ENCODE data around the gene TNFRSF17. TPM values are rescaled to one million over a fixed set of nuclear protein-coding genes. Genes with fewer than 3 reads are reported as not detected.

The TNFRSF17 gene
- total RNA-seq, 4 donors from 2014 or later, result not detected

DNA sequence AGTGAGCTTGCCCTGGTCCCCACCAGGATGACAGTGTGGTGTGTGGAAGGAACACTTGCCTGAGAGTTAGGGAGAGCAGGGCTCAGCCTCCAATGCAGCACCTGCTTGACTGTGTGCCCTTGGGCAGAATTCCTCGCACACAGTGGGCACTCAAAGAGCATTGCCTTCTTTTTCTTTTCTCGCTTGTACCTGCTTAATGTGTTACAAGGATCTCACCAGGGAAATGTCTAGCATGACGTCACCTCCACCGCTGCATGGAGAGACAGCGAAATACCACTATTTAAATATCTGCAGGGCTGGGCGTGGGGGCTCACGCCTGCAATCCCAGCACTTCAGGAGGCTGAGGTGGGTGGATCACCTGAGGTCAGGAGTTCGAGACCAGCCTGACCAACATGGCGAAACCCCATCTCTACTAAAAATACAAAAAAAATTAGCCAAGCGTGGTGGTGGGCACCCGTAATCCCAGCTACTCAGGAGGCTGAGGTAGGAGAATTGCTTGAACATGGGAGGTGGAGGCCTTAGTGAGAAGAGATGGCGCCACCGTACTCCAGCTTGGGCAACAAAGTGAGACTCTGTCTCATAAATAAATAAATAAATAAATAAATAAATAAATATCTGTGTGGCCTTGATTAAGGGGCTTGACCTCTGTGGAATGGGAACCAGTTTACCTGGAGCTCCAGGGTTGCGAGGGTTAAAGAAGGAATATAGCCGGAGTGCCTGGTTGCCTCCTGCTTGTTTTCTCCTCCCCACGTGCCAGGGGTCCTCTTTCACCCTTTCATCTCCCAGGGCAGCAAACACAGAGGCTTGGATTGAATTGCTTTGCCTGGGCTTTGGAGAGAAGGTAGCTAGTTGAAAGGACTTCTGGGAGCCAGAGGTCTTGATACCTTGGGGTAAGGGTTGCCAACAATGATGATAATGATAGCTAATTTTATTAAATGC, 27.8 kb downstream of the TNFRSF17 start:
- Histone ChIP-seq H3K27ac (no peak overlapping the region), H3K4me1 (peaks cover 14 to 18% of the 10 kb centered on the region in 2 donors), H3K9me3 (no peaks in the 10 kb centered on the region), H3K36me3 (no peaks in the 10 kb centered on the region), H3K27me3 (no peaks in the 10 kb centered on the region), H3K4me3 (no peak overlapping the region)
- intact Hi-C loops (cut with DNase I; ENCODE audit: low total_unique reads) (no loop called here), in situ Hi-C loops (cut with MboI; ENCODE audit: low sequenced_read_pairs in 4 of 4) (no loop called here)
- DNase-seq (no peak), ATAC-seq (no peak)
- TF ChIP-seq POLR2A (IDR thresholded peaks at IDR 0.05), result no peak
- TF ChIP-seq, protein P1, sequence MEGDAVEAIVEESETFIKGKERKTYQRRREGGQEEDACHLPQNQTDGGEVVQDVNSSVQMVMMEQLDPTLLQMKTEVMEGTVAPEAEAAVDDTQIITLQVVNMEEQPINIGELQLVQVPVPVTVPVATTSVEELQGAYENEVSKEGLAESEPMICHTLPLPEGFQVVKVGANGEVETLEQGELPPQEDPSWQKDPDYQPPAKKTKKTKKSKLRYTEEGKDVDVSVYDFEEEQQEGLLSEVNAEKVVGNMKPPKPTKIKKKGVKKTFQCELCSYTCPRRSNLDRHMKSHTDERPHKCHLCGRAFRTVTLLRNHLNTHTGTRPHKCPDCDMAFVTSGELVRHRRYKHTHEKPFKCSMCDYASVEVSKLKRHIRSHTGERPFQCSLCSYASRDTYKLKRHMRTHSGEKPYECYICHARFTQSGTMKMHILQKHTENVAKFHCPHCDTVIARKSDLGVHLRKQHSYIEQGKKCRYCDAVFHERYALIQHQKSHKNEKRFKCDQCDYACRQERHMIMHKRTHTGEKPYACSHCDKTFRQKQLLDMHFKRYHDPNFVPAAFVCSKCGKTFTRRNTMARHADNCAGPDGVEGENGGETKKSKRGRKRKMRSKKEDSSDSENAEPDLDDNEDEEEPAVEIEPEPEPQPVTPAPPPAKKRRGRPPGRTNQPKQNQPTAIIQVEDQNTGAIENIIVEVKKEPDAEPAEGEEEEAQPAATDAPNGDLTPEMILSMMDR (IDR thresholded peaks at IDR 0.05 in 4 of 5, conservative IDR thresholded peaks at IDR 0.05 in 1 of 5), result no peak

DNA sequence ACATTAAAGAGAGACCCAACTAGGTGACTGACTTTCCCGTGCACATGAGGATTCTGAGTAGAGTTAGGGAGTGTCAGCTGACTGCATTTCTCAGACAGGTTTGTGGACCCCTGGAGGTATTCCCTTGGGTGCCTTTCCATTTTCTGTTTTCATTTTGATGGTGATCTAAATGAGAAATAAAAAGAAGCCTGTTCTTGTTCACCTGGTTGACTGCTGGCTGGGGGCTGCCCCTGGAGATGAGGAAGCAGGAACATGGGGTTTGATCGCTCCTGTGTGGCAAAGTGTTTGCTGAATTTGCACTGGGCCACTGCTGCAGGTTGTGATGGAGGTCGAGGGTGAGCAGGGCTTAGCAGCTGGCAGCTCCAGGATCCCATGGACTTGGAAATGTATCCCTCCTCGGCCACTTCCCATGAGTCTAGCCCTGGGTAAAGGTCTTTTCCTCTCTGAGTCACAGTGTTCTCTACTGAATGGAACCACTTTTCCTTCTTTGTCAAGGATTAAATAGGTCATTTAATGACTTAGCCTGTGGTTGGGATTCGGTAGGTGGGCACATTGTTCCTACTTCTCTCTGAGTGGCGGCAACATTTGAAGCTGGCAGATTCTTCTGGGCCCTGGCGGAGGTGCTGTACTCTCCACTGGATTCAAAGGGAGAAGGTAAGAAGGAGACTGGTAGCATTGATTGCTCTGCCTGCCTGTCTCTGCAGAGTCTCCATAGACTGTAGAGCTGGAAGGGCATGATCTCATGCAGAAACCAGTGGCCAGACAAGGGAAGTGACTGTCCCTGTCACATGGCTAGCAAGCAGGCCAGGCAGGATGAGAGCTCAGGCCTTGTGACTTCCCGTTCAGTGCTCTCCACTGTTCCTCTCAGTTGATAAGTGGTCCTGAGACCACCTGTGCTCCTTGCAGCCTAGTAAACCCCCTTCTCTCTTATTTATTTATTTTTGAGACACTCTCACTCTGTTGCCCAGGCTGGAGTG, 29.4 kb downstream of the TNFRSF17 start:
- peak in 1 of 2 donors; percentile 10 for TF ChIP-seq POLR2A (IDR thresholded peaks at IDR 0.05)
- TF ChIP-seq, protein P1 (IDR thresholded peaks at IDR 0.05 in 4 of 5, conservative IDR thresholded peaks at IDR 0.05 in 1 of 5), result no peak
- DNase-seq, result peak; percentile 19 to 31

DNA sequence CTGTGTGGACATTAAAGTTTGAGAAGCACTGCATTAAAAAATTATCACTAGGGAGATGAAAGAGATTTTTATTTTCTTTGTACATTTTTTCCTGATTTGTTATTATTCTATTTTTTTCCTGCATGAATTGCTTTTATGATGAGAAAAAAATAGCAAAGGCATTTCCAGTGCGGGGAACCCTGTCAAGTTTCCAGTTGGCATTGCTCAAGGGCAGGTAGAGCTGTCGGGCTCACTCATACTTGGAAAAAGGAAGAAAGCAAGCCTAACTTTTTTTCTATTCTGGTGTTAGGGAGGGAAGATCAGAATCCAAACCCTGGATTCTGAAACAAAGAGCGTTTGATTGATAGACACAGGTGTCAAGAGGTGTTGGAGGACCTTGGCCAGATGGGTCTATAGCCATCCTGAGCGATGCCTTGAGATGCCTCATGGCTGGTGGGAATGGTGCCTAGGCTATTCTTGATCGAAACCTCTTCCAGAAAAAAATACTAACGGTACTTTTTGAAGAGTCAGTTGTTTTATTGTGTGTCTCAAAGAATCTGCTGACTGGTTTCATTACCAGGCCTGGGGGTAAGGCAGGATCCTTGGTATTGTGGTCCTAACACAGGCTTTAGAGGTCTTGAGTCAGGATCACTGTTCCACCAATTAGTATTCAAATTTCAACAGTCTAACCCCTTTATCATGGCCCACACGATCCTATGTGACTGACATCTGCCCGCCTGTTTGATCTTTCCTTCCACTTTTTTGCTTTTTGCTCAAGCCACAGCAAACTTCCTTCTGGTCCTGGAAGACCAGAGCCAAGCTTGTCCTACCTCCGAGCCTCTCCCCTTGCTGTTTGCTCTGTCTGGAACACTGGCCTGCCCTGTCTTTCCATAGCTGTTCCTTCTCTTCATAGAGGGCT, 31.7 kb downstream of the TNFRSF17 start:
- Histone ChIP-seq H3K4me3 (no peak overlapping the region), H3K27ac (no peak overlapping the region), H3K27me3 (no peaks in the 10 kb centered on the region), H3K4me1 (peaks cover 14 to 21% of the 10 kb centered on the region in 2 donors), H3K9me3 (no peaks in the 10 kb centered on the region), H3K36me3 (no peaks in the 10 kb centered on the region)
- DNase-seq (no peak), ATAC-seq (no peak)
- in situ Hi-C loops (cut with MboI; ENCODE audit: low sequenced_read_pairs in 4 of 4), result no loop called here
- intact Hi-C loops (cut with DNase I; ENCODE audit: low total_unique reads), result loop anchor here (5.0 kb wide), 1 partner anchor 71 kb away; no protein-coding TSS in a partner anchor
- no peak for TF ChIP-seq POLR2A (IDR thresholded peaks at IDR 0.05)
- TF ChIP-seq, protein P1 (IDR thresholded peaks at IDR 0.05 in 4 of 5, conservative IDR thresholded peaks at IDR 0.05 in 1 of 5), result no peak

More for the DNA sequence above, 29.4 kb downstream of the TNFRSF17 start:
- peak overlapping the region in 1 of 4 donors; percentile 35 for H3K27ac ChIP-seq
- no peaks in the 10 kb centered on the region for H3K9me3 ChIP-seq
- in situ Hi-C loops (cut with MboI; ENCODE audit: low sequenced_read_pairs in 4 of 4) (no loop called here), intact Hi-C loops (cut with DNase I; ENCODE audit: low total_unique reads) (loop anchor here (5.0 kb wide), 1 partner anchor 73 kb away; no protein-coding TSS in a partner anchor)
- no peaks in the 10 kb centered on the region for H3K27me3 ChIP-seq
- no peaks in the 10 kb centered on the region for H3K36me3 ChIP-seq
- peaks cover 14 to 23% of the 10 kb centered on the region in 2 donors for H3K4me1 ChIP-seq
- ATAC-seq, result peak; percentile 49 to 54
- no peak overlapping the region for H3K4me3 ChIP-seq

DNA sequence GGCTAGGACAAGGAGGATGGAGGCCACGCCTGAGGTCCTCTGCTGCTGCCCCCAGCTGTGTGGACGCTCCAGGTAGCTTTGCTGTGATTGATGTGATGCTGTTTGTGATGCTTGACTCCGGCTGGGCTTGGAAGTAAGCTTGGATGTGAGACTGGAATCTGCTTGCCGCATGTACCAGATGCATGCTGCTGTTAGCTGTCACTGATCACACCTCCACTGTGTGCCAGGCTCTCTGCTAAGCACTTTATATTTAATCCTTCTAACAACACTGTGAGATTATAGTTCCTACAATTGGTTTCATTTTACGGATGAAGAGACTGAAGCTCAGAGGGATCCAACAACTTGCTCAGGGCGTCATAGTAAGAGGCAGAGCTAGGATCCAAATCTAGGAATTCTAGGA, 35.0 kb downstream of the TNFRSF17 start:
- H3K4me1 ChIP-seq, result peaks cover 14% of the 10 kb centered on the region in 2 donors
- no peaks in the 10 kb centered on the region for H3K27me3 ChIP-seq
- no peak for TF ChIP-seq POLR2A (IDR thresholded peaks at IDR 0.05)
- H3K9me3 ChIP-seq, result no peaks in the 10 kb centered on the region
- no peak for ATAC-seq
- in situ Hi-C loops (cut with MboI; ENCODE audit: low sequenced_read_pairs in 4 of 4) (no loop called here), intact Hi-C loops (cut with DNase I; ENCODE audit: low total_unique reads) (no loop called here)
- H3K4me3 ChIP-seq, result no peak overlapping the region
- DNase-seq, result no peak
- peaks cover 0 to 19% of the 10 kb centered on the region in 2 donors for H3K36me3 ChIP-seq
- H3K27ac ChIP-seq, result no peak overlapping the region

Data from gastrocnemius medialis (tissue), 4 donors.